Measurements from ENCODE around the gene KAT2A.

GRCh38 chr17:42167807-42168206, 46.6 kb upstream of the KAT2A start:
- TF ChIP-seq CEBPB (IDR thresholded peaks at IDR 0.05) (no peak), USF1 (IDR thresholded peaks at IDR 0.05) (no peak), RAD21 (IDR thresholded peaks at IDR 0.05; ENCODE audit: low read depth) (no peak), TEAD4 (IDR thresholded peaks at IDR 0.05) (no peak)
- TF ChIP-seq, protein P1, sequence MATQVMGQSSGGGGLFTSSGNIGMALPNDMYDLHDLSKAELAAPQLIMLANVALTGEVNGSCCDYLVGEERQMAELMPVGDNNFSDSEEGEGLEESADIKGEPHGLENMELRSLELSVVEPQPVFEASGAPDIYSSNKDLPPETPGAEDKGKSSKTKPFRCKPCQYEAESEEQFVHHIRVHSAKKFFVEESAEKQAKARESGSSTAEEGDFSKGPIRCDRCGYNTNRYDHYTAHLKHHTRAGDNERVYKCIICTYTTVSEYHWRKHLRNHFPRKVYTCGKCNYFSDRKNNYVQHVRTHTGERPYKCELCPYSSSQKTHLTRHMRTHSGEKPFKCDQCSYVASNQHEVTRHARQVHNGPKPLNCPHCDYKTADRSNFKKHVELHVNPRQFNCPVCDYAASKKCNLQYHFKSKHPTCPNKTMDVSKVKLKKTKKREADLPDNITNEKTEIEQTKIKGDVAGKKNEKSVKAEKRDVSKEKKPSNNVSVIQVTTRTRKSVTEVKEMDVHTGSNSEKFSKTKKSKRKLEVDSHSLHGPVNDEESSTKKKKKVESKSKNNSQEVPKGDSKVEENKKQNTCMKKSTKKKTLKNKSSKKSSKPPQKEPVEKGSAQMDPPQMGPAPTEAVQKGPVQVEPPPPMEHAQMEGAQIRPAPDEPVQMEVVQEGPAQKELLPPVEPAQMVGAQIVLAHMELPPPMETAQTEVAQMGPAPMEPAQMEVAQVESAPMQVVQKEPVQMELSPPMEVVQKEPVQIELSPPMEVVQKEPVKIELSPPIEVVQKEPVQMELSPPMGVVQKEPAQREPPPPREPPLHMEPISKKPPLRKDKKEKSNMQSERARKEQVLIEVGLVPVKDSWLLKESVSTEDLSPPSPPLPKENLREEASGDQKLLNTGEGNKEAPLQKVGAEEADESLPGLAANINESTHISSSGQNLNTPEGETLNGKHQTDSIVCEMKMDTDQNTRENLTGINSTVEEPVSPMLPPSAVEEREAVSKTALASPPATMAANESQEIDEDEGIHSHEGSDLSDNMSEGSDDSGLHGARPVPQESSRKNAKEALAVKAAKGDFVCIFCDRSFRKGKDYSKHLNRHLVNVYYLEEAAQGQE (IDR thresholded peaks at IDR 0.05; ENCODE audit: low read depth) = no peak
- TF ChIP-seq, protein P2, sequence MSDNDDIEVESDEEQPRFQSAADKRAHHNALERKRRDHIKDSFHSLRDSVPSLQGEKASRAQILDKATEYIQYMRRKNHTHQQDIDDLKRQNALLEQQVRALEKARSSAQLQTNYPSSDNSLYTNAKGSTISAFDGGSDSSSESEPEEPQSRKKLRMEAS (IDR thresholded peaks at IDR 0.05) = no peak
